Stimulated activated naive CD8-positive, alpha-beta T cell treated with anti-CD3 and anti-CD28 coated beads, Interleukin-15, amount 100 ng/mL, for 72 hours (primary cell): Measurements from ENCODE around the gene PUM1.
"Not testable (repeated sequence)": the region's sequence is repeated elsewhere in the genome, so short reads cannot be mapped to it uniquely, and the experiment has no call there.

Experiments used
- ATAC-seq: fragments of 150-1000 bp; cut with Tn5 transposase; 2 replicates; pipeline ENCODE4 v1.10.0; 2021; ENCODE audit warnings: mild to moderate bottlenecking, moderate library complexity
- DNase-seq, 2 donors: peaks; one replicate each; pipeline ENCODE4 v3.0.0; 2021 to 2022
- H3K27ac Mint-ChIP-seq, 2 donors: one replicate each; pipeline ENCODE4 v1.8.0; 2022; ENCODE audit warnings: mild to moderate bottlenecking in 2 of 2, mixed read lengths in 2 of 2, moderate library complexity in 2 of 2
- H3K27me3 Mint-ChIP-seq: one replicate; pipeline ENCODE4 v1.8.0; 2022; ENCODE audit warnings: mixed read lengths
- H3K4me1 Mint-ChIP-seq: one replicate; pipeline ENCODE4 v1.8.0; 2022; ENCODE audit warnings: mild to moderate bottlenecking, mixed read lengths
- H3K4me3 Mint-ChIP-seq, 2 donors: one replicate each; pipeline ENCODE4 v1.8.0; 2022; ENCODE audit warnings: mild to moderate bottlenecking in 2 of 2, mixed read lengths in 2 of 2, moderate library complexity in 1 of 2
- H3K9me3 Mint-ChIP-seq, 2 donors: one replicate each; pipeline ENCODE4 v1.8.0; 2022; ENCODE audit warnings: mixed read lengths in 2 of 2

PUM1 gene

DNA sequence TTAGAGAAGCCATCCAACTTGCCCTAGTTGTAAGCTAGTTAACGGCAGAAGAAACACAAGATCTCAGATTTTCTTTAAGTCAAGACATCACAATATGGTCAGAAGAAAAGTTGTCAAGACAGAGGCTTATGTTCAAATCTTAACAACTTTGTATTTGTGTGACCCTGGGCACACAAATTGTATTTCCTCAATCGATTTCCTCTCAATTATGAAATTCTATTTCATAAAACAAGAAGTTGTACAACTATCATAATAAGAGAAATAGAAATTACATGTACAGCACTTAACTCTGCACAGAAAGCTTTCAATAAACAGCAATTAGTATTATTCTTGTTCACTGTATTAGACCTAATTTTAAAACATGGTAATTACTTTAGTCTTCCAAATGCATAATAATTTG, 94.0 kb downstream of the PUM1 start:
- Mint-ChIP-seq H3K27me3 (no peaks in the 10 kb centered on the region), H3K9me3 (no peaks in the 10 kb centered on the region), H3K4me3 (no peak overlapping the region), H3K27ac (no peak overlapping the region), H3K4me1 (peaks cover 11% of the 10 kb centered on the region)
- DNase-seq (no peak), ATAC-seq (no peak)

DNA sequence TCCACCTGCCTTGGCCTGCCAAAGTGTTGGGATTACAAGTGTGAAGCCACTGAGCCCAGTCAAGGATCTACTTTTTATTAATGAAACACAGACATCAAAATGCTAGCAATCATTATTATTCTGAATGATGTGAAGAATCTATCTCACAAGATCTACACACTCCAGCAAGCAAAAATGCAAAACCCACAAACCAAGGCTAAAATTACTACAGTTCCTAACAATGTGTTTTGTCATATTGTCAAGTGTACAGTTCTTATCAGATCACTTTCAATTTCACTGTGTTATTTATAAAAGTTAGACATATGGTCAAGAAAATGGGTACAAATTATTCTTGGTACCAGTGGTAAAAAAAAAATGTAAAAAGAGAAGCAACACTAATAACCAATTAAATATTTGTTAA, 95.6 kb downstream of the PUM1 start:
- Mint-ChIP-seq H3K9me3 (no peaks in the 10 kb centered on the region), H3K4me1 (peaks cover 5% of the 10 kb centered on the region), H3K4me3 (no peak overlapping the region), H3K27ac (peak overlapping the region in 1 of 2 donors; percentile 63), H3K27me3 (no peaks in the 10 kb centered on the region)
- DNase-seq: no peak
- ATAC-seq: no peak

- H3K9me3 Mint-ChIP-seq: no peaks in the 10 kb centered on the region
- no peaks in the 10 kb centered on the region for H3K27me3 Mint-ChIP-seq
- DNase-seq (no peak), ATAC-seq (no peak)
- H3K27ac Mint-ChIP-seq: peak overlapping the region in 1 of 2 donors; percentile 61
- no peak overlapping the region for H3K4me3 Mint-ChIP-seq
- H3K4me1 Mint-ChIP-seq: peaks cover 5% of the 10 kb centered on the region
Measured at GRCh38 chr1:30968220-30968971, 97.1 kb downstream of the PUM1 start.

DNA sequence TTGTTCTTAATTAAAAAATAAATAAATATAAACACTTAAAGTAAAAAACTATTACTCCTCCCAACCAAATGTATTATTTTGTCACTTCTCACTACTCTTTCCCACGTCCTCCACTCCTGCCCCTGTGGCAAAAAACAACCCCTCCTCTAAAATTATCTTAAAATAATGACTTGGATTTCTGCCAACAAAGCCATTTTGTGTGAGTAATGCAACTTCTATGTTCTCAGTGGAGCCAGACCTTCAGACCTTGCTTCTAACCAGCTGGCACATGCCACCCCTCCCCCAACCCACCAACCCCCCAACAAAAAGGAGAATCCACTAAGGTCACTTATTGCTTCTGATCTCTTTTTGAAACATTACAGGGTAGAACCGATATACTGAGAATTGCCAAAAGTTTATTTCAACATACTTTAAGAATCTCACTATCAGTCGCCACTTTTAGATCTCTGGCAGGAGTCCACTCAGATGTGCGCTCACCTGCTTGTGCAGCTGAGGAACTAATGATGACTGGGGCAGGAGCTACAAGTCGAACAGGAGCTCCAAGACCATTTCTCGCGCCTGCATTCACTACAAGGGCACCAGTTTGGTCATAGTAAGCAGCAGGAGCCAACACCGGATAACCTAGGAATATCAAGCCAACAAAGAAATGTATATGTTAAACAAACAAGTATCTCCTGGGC, 98.7 kb downstream of the PUM1 start:
- Mint-ChIP-seq H3K9me3 (no peaks in the 10 kb centered on the region), H3K27ac (peak overlapping the region in 1 of 2 donors; percentile 10), H3K4me3 (no peak overlapping the region), H3K27me3 (no peaks in the 10 kb centered on the region), H3K4me1 (peaks cover 1% of the 10 kb centered on the region)
- ATAC-seq: no peak
- DNase-seq: no peak

DNA sequence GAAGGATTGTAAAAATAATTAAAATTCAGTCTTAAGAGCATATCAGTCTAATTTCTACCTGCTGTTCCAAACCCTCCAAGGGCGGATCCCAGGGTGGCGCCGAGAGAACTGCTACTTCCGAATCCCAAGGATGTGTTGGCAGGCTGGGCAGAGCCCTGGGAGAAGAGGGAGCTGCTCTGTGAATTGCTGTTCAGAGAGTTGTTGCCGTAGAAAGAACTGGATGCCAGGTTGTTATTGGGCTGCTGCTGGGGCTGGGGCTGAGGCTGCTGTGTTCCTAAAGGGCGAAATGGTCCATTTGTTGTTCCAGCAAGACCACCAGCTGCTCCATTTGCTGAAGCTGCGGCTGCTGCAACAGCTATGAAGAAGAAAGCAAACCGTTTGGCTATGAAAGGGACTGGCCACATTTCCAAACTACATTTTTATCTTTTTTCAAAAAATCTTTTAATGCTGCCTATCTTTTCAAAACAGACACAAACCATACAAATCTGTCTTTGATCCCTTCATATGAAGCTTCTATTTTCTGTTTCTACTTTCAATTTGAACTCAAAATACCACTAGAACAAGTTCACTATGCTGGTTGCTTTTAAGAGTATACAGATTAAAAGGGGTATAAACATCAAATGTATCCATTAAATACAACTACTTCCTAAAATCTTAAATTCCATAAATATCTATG, 99.5 kb downstream of the PUM1 start:
- no peaks in the 10 kb centered on the region for H3K27me3 Mint-ChIP-seq
- H3K4me1 Mint-ChIP-seq: no peaks in the 10 kb centered on the region
- H3K27ac Mint-ChIP-seq: no peak overlapping the region

DNA sequence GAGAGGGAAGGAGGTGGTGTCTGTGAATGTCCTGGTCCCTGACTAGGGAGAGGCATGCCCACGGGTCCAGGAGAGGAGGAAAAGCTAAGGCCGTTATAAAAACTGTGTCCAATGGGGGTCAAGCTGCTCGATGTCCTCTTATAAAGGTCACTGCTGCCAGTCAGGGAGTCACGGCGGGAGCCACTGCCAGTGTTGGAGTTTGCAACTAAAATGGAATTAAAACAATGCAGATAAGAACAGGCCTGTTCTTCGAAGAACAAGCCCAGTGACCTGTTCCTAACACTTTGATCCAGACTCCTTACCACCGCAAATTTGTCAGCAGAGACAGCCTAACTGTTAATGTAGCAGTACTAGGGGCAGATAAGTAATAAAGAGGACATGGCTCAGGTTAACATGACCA, 100.8 kb downstream of the PUM1 start:
- Mint-ChIP-seq H3K4me1 (peaks cover 2% of the 10 kb centered on the region), H3K27ac (peak overlapping the region in 1 of 2 donors; percentile 0), H3K27me3 (no peaks in the 10 kb centered on the region), H3K4me3 (no peak overlapping the region), H3K9me3 (no peaks in the 10 kb centered on the region)
- DNase-seq (no peak), ATAC-seq (no peak)

More for the DNA sequence above, 99.5 kb downstream of the PUM1 start:
- Mint-ChIP-seq H3K9me3 (no peaks in the 10 kb centered on the region), H3K4me3 (no peak overlapping the region)
- ATAC-seq (no peak), DNase-seq (no peak)

DNA sequence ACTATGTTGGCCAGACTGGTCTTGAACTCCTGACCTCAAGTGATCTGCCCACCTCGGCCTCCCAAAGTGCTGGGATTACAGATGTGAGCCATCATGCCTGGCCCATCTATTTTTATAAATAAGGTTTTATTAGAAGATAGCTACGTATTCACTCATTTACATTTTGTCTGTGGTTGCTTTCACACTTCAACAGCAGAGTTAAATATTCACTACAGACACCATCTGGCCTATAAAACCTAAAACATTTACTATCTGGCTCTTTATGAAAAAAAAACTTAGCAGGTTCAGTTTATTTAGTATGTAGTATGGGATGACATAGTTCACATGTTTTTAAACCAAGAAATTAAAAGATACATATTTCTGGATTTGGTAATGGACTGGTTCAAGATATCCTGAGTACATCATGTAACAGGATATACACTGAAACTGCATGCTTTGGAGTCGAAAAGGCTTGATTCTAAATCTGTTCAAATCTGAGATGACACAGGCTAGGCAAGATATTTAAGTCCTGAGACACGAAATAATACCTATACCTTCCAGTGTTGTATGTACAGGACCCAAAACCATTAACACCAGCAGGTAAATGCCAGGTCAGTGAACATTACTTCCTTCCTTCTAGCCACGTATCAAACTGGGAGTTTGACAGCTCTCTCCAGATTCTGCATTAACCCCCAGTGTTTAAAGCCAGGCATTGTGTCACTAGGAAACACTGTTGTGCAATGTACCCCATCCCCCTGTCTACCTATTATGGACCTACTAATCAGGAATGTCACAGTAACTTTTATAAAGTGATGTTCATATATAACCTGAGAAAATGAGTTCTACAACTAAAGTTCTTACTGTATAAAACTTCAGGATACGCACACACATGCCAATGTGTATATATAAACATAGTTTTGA, 102.7 kb downstream of the PUM1 start:
- Mint-ChIP-seq H3K4me1 (peaks cover 20% of the 10 kb centered on the region), H3K27ac (peak overlapping the region in 1 of 2 donors; percentile 84), H3K27me3 (no peaks in the 10 kb centered on the region), H3K9me3 (no peaks in the 10 kb centered on the region), H3K4me3 (no peak overlapping the region)
- DNase-seq (no peak), ATAC-seq (no peak)

- ATAC-seq (no peak), DNase-seq (no peak)
- Mint-ChIP-seq H3K9me3 (no peaks in the 10 kb centered on the region), H3K4me1 (peaks cover 24% of the 10 kb centered on the region), H3K27me3 (no peaks in the 10 kb centered on the region), H3K4me3 (no peak overlapping the region), H3K27ac (no peak overlapping the region)
Measured at GRCh38 chr1:30957560-30958222, 107.8 kb downstream of the PUM1 start.

DNA sequence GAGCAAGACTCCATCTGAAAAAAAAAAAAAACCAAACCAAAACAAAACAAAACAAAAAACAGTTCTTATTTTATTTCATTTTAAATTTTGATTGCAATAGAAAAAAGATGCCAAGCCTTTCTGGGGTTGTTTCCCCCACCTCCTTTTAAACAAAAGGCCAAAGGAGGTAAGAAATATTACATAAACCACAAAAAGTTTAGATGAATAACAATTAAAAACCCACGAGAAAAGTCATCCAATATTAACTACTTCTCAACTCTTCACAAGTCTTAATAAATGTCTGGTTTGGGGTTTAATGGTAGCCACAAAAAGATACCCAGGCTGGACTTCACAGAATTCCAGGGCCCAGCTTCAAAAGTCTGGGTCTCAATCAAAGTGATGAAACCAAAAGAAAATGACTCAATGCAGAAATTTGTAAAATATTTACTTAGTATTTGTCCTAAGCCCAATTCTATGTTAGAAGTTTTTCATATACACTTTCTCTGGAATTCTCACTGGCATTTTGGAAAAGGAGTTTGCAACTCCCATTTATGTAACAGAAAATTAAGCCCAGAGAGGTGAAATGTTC, 110.0 kb downstream of the PUM1 start:
- ATAC-seq: no peak
- Mint-ChIP-seq H3K27me3 (no peaks in the 10 kb centered on the region), H3K9me3 (no peaks in the 10 kb centered on the region), H3K27ac (peak overlapping the region in 1 of 2 donors; percentile 12), H3K4me3 (no peak overlapping the region), H3K4me1 (peaks cover 29% of the 10 kb centered on the region)
- DNase-seq: no peak

DNA sequence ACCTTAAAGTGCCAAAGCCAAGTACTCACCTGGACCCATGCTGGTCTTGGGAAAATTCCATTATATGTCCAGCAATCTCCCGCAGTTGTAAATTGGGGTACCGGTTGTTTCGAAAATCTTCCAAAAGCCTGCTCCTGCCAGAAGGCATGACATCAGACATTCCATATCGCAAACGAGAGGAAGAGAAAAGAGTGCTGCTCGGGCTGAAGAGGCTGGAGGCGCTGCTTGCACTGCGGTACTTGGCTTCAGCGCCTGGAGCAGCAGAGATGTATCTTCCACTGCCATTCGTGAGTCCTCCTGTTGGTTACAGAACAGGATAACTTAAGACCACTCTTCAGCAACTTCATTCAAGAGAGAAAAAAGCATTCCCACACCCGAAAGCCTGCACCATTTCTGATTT, 111.8 kb downstream of the PUM1 start:
- Mint-ChIP-seq H3K27me3 (no peaks in the 10 kb centered on the region), H3K4me1 (peaks cover 16% of the 10 kb centered on the region), H3K4me3 (no peak overlapping the region), H3K27ac (no peak overlapping the region), H3K9me3 (no peaks in the 10 kb centered on the region)
- ATAC-seq (no peak), DNase-seq (no peak)

- Mint-ChIP-seq H3K4me1 (peaks cover 9% of the 10 kb centered on the region), H3K27me3 (no peaks in the 10 kb centered on the region), H3K27ac (peak overlapping the region in 1 of 2 donors; percentile 80), H3K4me3 (no peak overlapping the region), H3K9me3 (no peaks in the 10 kb centered on the region)
- DNase-seq (no peak), ATAC-seq (no peak)
Measured at GRCh38 chr1:30952098-30952497, 113.4 kb downstream of the PUM1 start.

DNA sequence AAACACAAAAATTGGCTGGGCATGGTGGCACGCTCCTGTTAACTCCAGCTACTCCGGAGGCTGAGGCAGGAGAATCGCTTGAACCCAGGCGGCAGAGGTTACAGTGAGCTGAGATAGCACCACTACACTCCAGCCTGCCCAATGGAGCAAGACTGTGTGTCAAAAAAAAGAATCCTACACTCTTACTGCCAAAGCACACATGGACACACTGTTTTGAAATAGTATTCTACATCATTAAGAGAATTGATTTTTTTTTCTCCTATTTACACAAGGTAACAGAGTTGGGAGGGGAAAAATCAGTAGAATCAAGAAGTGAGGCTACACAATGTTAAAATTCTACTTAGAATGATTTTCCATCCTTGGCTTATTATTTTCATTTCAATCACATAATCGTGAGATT, 114.8 kb downstream of the PUM1 start:
- Mint-ChIP-seq H3K4me3 (no peak overlapping the region), H3K27ac (no peak overlapping the region), H3K4me1 (peaks cover 9% of the 10 kb centered on the region), H3K27me3 (no peaks in the 10 kb centered on the region), H3K9me3 (no peaks in the 10 kb centered on the region)
- no peak for DNase-seq
- ATAC-seq: no peak

DNA sequence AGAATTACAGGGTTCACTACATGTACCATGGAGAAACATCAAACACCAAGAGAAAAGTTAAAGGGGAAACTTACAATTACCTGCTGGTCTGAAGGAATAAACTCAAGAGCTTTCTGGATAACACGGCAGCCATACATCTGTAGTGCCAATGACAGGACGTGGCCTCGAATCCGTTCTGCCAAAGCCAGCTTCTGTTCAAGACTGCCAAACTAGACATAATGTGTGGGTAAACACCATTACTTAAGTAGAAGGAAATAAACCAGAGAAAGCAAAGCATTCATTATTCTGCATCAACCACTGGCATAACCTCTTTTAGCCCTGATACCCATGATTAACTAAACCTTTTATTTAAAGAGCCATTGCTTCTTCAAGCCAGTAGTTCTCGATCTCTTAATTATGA, 115.5 kb downstream of the PUM1 start:
- Mint-ChIP-seq H3K4me3 (no peak overlapping the region), H3K4me1 (peaks cover 9% of the 10 kb centered on the region), H3K27ac (no peak overlapping the region), H3K9me3 (no peaks in the 10 kb centered on the region), H3K27me3 (no peaks in the 10 kb centered on the region)
- DNase-seq (no peak), ATAC-seq (no peak)

GRCh38 chr1:30949487-30949838, 116.1 kb downstream of the PUM1 start:
- not testable (repeated sequence) for H3K27me3 Mint-ChIP-seq, H3K27ac Mint-ChIP-seq, H3K9me3 Mint-ChIP-seq, H3K4me1 Mint-ChIP-seq, H3K4me3 Mint-ChIP-seq, DNase-seq, ATAC-seq
